Fibroblast of lung (primary cell): ENCODE results near the gene RBMS1. TPM values are rescaled to one million over a fixed set of nuclear protein-coding genes. Genes with fewer than 3 reads are reported as not detected.

ENCODE experiments used
- DNase-seq, 2 donors: peaks; one replicate each; pipeline versions ENCODE4 v3.0.0 to v3.0.0-alpha.2; 2010; ENCODE audit warnings: low read depth in 2 of 2
- H2AFZ ChIP-seq: 2 replicates; pipeline ENCODE4 v1.5.1; 2012; ENCODE audit warnings: low read length, control low read depth, inconsistent platforms
- H3K27ac ChIP-seq: 2 replicates; pipeline ENCODE4 v1.5.1; 2011; ENCODE audit warnings: low read length, control low read depth; ENCODE audit not compliant: insufficient read depth
- H3K27me3 ChIP-seq: 2 replicates; pipeline ENCODE4 v1.5.1; 2011; ENCODE audit warnings: mild to moderate bottlenecking, low read length; ENCODE audit not compliant: control insufficient read depth, insufficient read depth
- H3K36me3 ChIP-seq: 2 replicates; pipeline ENCODE4 v1.5.1; 2011; ENCODE audit warnings: low read length; ENCODE audit not compliant: control insufficient read depth, insufficient read depth
- H3K4me1 ChIP-seq: 2 replicates; pipeline ENCODE4 v1.5.1; 2011; ENCODE audit warnings: low read length; ENCODE audit not compliant: control insufficient read depth, insufficient read depth; ENCODE audit errors: extremely low read depth
- H3K4me2 ChIP-seq: 2 replicates; pipeline ENCODE4 v1.5.1; 2011; ENCODE audit warnings: low read length, control low read depth; ENCODE audit not compliant: insufficient read depth; ENCODE audit errors: extremely low read depth
- H3K4me3 ChIP-seq, 4 experiments: fragments of 200-600 bp in 1 of 4; sonication (generic) in 1 of 4; replicated peaks in 1 of 4; 2 replicates each; pipeline ENCODE4 v1.5.1; 2011 to 2016; ENCODE audit warnings: low read length in 4 of 4, low read depth in 3 of 4, mild to moderate bottlenecking in 3 of 4, control low read depth in 2 of 4, inconsistent platforms in 1 of 4, mixed read lengths in 1 of 4; ENCODE audit not compliant: insufficient read depth in 1 of 4; ENCODE audit errors: control extremely low read depth in 1 of 4
- H3K79me2 ChIP-seq: 2 replicates; pipeline ENCODE4 v1.5.1; 2012; ENCODE audit warnings: mild to moderate bottlenecking, low read length, inconsistent platforms; ENCODE audit not compliant: control insufficient read depth, insufficient read depth
- H3K9ac ChIP-seq: 2 replicates; pipeline ENCODE4 v1.5.1; 2011; ENCODE audit warnings: mild to moderate bottlenecking, low read length, control low read depth; ENCODE audit not compliant: insufficient read depth
- H3K9me3 ChIP-seq: 2 replicates; pipeline ENCODE4 v1.5.1; 2012; ENCODE audit warnings: low read depth, low read length; ENCODE audit not compliant: control insufficient read depth, insufficient read depth
- H4K20me1 ChIP-seq: 2 replicates; pipeline ENCODE4 v1.5.1; 2011; ENCODE audit warnings: low read length; ENCODE audit not compliant: control insufficient read depth, insufficient read depth; ENCODE audit errors: extremely low read depth
- EZH2 ChIP-seq: IDR thresholded peaks from 2 replicates; pipeline ENCODE4 v1.5.1; 2012; ENCODE audit warnings: low read length, control low read depth, mild to moderate bottlenecking; ENCODE audit errors: missing control alignments
- polyA plus RNA-seq, 2 donors: library from polyadenylated mRNA; depleted of rRNA in 1 of 2; stranded (reverse) in 1 of 2; unstranded in 1 of 2; fragments of >200 nt; gene quantifications; 2 replicates each; pipeline ENCODE4 v1.2.1, GENCODE V29; 2011 to 2012; ENCODE audit warnings: missing spikeins in 1 of 2
- total RNA-seq: library from RNA; depleted of rRNA; stranded (reverse); fragments of >200 nt; gene quantifications from 2 replicates; pipeline ENCODE4 v1.2.1, GENCODE V29; 2014
- TF ChIP-seq, protein P1 (sequence below), 2 donors: IDR thresholded peaks in 1 of 2; conservative IDR thresholded peaks in 1 of 2; 1 replicate in 1 of 2; 2 replicates in 1 of 2; pipeline ENCODE4 v1.5.1; 2011 to 2012; ENCODE audit warnings: low read length in 2 of 2, control low read depth in 1 of 2, inconsistent platforms in 1 of 2, low read depth in 1 of 2, mild to moderate bottlenecking in 1 of 2

The RBMS1 gene
- total and polyA plus RNA-seq, 2 donors (not counting 1 experiment from before 2014, with no cell fraction given), result 77.3 to 146 TPM

DNA sequence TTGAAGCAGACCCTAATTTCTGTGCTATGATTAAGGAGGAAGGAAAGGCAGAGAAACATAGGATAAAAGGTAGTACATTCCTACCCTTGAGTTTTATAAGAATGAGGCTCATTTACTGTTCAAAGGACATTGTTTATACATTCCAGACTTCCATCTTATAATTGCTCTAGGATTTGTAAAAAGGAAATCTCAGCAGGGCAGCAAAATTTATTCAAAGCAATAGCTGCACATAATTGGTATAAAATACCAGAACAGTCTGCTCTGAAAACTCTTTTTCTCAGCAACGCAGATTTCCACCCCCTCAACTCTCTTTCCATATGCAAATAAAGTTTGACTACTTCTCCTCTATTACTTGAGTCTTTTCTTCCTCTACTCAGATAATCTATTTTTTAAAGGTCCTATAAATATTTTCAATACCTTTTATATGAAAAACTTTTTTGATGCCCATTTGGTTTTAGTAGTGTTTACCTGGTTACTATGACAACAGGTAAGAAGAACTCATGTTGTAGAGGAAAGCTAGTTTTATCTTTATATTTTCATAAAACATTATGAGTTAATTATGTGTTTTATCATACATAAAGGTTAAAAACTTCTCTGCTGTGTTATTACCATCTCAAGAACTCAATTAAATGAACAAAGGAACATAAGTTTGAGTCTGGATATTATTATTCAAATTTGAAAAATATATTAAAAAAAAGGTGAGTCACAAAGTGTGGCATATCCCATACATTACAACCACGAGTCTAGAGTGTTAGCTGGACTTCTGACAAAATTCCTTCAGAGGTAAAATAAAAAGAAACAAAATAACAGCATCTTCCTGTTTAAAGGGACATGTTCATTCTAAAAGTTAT is 19.9 kb downstream of the RBMS1 start:
- H2AFZ ChIP-seq, result no peak overlapping the region
- peak overlapping the region in 2 of 4 experiments; percentile 1 to 13 for H3K4me3 ChIP-seq
- no peaks in the 10 kb centered on the region for H4K20me1 ChIP-seq
- peaks cover 20% of the 10 kb centered on the region for H3K4me1 ChIP-seq
- DNase-seq, result peak in 1 of 2 donors; percentile 24
- no peaks in the 10 kb centered on the region for H3K9me3 ChIP-seq
- H3K79me2 ChIP-seq, result peaks cover 72% of the 10 kb centered on the region
- TF ChIP-seq, protein P1, sequence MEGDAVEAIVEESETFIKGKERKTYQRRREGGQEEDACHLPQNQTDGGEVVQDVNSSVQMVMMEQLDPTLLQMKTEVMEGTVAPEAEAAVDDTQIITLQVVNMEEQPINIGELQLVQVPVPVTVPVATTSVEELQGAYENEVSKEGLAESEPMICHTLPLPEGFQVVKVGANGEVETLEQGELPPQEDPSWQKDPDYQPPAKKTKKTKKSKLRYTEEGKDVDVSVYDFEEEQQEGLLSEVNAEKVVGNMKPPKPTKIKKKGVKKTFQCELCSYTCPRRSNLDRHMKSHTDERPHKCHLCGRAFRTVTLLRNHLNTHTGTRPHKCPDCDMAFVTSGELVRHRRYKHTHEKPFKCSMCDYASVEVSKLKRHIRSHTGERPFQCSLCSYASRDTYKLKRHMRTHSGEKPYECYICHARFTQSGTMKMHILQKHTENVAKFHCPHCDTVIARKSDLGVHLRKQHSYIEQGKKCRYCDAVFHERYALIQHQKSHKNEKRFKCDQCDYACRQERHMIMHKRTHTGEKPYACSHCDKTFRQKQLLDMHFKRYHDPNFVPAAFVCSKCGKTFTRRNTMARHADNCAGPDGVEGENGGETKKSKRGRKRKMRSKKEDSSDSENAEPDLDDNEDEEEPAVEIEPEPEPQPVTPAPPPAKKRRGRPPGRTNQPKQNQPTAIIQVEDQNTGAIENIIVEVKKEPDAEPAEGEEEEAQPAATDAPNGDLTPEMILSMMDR (conservative IDR thresholded peaks at IDR 0.05 in 1 of 2, IDR thresholded peaks at IDR 0.05 in 1 of 2; ENCODE audit: low read depth in 1 of 2, low read length in 2 of 2), result no peak
- TF ChIP-seq EZH2, result no peak
- H3K27ac ChIP-seq, result peak overlapping the region; percentile 79
- H3K27me3 ChIP-seq, result no peaks in the 10 kb centered on the region
- no peaks in the 10 kb centered on the region for H3K36me3 ChIP-seq
- H3K4me2 ChIP-seq, result peak overlapping the region; percentile 83
- no peak overlapping the region for H3K9ac ChIP-seq

DNA sequence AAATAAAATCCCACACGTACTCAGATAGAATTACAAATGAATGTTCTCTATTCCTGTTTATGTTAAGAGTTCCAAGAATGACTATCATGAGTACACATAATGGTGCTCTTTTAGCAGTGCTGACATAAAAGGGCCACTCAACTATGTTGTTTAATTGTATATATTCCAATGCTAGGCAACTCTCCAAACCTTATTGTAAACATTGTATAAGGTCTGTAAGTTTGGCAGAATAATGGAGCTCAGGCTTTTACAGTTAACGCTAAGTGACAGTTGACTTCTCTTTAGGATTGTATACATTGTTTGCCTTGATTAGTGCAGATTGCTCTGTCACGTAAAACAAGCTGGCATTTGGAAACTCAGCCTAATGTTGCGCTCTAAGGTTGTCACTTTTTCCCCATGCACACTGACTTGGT is 20.8 kb downstream of the RBMS1 start:
- H3K27ac ChIP-seq, result peak overlapping the region; percentile 79
- peaks cover 20% of the 10 kb centered on the region for H3K4me1 ChIP-seq
- H3K9ac ChIP-seq, result no peak overlapping the region
- H2AFZ ChIP-seq, result no peak overlapping the region
- peak overlapping the region in 2 of 4 experiments; percentile 9 to 12 for H3K4me3 ChIP-seq
- no peaks in the 10 kb centered on the region for H3K9me3 ChIP-seq
- no peaks in the 10 kb centered on the region for H3K36me3 ChIP-seq
- peak; percentile 38 to 95 for DNase-seq
- TF ChIP-seq, protein P1 (conservative IDR thresholded peaks at IDR 0.05 in 1 of 2, IDR thresholded peaks at IDR 0.05 in 1 of 2; ENCODE audit: low read depth in 1 of 2, low read length in 2 of 2), result no peak
- TF ChIP-seq EZH2, result no peak
- H3K4me2 ChIP-seq, result peak overlapping the region; percentile 83
- no peaks in the 10 kb centered on the region for H3K27me3 ChIP-seq
- no peaks in the 10 kb centered on the region for H4K20me1 ChIP-seq
- H3K79me2 ChIP-seq, result peaks cover 68% of the 10 kb centered on the region

DNA sequence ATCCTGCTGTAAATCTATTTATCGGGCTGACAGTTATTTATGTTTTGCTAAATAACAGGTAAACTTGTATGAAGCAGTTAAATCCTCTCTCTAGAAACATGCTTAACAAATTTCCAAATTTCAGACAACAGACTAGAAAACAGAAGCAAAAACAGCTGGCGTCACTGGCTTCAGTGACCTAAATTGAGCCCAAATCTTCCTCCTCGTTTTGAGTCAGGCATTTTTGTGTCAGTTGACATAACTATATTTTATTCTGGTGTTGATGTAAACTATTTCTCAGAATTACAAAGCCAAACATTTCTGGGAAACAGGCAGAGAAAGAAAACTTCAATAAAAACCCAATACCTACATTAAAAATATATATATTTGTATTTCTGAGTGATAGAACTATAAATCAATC is 21.7 kb downstream of the RBMS1 start:
- H3K79me2 ChIP-seq, result peaks cover 68% of the 10 kb centered on the region
- peak overlapping the region; percentile 53 for H3K4me2 ChIP-seq
- H3K9ac ChIP-seq, result no peak overlapping the region
- no peak overlapping the region for H2AFZ ChIP-seq
- H3K36me3 ChIP-seq, result no peaks in the 10 kb centered on the region
- H4K20me1 ChIP-seq, result no peaks in the 10 kb centered on the region
- no peak for TF ChIP-seq EZH2
- TF ChIP-seq, protein P1 (conservative IDR thresholded peaks at IDR 0.05 in 1 of 2, IDR thresholded peaks at IDR 0.05 in 1 of 2; ENCODE audit: low read depth in 1 of 2, low read length in 2 of 2), result no peak
- peaks cover 20% of the 10 kb centered on the region for H3K4me1 ChIP-seq
- no peaks in the 10 kb centered on the region for H3K27me3 ChIP-seq
- DNase-seq, result peak in 1 of 2 donors; percentile 62
- no peaks in the 10 kb centered on the region for H3K9me3 ChIP-seq
- peak overlapping the region in 1 of 4 experiments; percentile 12 for H3K4me3 ChIP-seq
- H3K27ac ChIP-seq, result peak overlapping the region; percentile 56
